ENCODE measurements around the gene MAP1B.
"Not testable (repeated sequence)": the region's sequence is repeated elsewhere in the genome, so short reads cannot be mapped to it uniquely, and the experiment has no call there.

MAP1B gene

DNA sequence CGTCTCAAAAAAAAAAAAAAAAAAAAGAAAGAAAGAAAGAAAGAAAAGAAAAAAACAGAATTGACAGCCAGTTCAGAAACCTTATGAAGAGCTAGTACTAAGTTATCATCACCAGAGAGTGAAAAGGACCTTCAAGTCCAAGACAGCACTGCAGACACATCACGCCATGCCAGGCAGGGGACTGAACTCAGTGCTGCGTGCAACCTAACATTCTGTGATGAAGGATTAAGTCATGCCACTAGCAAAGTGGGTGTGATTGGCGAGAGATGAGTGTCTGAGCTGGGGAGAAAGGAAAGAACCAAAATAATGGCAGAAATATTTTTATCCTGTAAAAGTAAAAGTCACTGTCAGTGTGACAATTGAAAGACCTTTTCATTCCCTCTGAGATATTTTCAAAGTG is 54.7 kb downstream of the MAP1B start:
- no peak for DNase-seq (ENCODE audit: low spot score)

DNA sequence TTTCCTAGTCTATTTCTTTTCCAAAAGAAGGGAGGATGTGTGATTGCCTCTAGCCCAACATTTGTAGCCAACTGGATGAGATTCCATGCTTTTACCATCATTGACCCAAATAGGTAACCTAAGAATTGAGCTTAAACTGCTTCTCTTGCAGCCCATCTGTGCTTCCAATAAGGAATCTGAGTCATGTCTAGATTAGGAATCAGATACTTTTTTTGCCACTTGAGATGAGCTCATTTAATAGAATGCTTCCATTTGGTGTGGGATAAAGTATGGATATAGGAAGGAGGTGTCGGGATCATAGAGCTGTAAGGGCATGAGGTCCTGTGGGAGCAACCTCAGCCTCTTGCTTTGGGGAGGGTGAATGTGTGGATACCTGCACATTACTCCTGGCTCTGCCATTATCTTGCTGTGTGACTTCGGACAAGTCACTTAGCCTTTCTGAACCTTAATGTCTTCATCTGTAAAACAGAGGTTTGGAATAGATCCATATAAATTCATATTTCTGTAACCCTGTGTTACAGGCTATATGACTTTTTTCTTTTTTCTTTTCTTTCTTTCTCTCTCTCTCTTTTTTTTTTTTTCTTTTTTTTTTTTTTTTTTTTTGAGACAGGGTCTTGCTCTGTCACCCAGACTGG is 56.2 kb downstream of the MAP1B start:
- DNase-seq (ENCODE audit: low spot score), result no peak

DNA sequence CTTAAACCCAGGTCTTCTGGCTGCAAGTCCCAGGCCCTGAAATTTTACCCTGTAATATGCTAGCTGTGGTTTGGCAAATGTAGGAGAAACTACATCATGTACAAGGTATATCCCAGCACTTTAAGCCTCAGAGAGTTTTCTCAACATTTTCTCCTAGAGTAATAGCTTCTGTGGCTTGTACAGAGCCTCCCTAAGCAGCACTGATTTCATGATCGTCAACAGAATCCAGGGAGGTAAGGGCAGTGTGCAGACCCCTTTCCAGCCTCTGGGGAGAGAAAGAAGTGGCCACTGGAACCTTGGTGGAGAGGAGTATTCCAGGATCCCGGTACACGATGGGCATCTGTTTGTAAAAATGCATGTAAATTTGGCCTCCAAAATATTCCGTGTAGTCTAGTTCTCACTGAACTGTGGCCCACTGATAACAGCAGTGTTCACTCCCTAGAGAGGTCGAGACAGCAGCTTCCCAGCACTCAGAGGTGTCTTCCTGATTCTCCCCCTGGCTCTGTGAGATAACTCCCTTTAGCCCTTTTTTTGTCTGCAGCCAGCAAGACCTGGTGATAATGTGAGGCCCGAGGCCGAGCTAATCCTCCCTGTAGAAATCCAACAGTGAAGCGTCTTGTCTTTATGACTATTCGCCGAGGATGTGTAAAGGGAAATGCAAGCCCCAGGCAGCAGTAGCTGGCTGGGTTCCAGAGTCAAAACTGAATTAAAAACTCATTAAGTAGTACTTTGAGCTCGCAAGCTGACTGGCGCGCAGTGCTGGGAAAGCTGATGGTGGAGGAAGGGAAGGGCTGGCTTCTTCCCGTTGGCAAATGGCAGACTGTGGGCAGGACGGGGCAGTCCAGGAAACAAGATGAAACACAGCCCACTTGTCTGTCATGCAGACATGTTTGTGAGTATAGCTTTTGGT is 59.0 kb downstream of the MAP1B start:
- no peak for DNase-seq (ENCODE audit: low spot score)

DNA sequence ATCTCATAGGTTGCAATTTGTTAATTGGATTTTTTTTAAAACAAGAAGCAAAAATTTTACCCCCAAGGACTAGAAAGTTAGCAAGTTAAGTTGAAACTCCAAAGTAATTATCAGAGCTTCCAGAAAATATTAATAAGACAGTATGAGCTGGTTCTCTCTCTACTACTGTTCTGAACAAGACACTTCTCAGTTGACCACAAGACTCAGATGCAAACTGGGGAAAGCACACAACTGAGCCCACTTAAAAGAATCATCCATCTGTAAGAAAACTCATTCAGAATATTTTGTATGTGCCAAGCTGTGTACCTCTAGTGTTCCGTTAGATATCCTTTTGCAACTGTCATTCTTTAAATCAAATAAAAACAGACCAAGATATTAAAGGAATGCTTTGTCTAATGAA is 60.0 kb downstream of the MAP1B start:
- DNase-seq (ENCODE audit: low spot score), result no peak

DNA sequence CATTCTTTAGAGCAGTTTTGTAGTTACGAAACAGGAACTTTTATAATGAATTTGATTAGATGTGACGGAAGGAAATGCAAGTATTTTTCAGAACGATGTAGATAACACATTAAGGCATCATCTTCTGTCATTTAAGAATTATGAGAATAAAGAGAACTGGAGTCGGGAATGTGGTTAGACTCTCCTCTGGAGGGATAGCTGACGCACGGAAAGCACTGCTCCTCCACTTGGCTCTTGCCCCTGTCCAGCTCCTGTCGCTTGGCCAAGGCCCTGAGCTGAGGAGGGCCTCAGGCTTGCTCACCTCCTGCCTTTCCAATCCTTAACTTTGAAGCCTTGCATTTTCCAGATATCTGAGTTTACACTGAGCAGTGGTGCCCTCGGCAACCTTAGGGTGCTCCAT is 60.5 kb downstream of the MAP1B start:
- no peak for DNase-seq (ENCODE audit: low spot score)

DNA sequence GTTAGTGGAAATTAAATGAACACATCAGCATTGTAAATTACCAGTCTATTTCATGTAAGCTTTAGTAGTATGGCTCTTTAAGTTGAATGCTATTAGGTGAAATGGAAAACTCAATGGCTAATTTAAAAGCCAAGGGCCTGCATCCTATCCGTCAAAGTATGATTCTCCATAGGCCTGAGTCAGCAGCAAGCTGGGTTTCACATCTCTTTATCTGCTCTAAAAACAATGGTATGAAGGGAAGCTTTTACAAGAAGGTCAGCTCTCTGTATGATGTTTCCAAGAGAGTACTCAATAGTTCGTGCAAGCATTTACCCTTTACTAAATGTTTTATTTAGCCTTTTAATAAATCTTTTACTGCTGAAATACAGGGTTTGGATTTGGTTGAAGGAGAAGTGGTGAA is 62.8 kb downstream of the MAP1B start:
- no peak for DNase-seq (ENCODE audit: low spot score)

DNA sequence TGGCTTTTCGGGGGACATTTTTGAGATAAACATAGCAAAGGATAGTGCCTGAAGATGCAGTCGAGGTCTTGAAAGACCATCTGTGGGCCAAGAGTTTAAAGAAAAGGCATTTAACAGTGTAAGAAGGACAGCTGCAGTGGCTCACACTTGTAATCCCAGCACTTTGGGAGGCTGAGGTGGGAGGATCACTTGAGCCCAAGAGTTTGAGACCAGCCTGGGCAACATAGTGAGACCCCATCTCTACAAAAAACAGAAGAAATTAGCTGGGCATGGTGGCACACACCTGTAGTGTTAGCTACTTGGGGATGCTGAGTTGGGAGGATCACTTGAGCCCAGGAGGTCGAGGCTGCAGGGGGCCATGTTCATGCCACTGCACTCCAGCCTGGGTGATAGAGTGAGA is 63.9 kb downstream of the MAP1B start:
- not testable (repeated sequence) for DNase-seq (ENCODE audit: low spot score)

DNA sequence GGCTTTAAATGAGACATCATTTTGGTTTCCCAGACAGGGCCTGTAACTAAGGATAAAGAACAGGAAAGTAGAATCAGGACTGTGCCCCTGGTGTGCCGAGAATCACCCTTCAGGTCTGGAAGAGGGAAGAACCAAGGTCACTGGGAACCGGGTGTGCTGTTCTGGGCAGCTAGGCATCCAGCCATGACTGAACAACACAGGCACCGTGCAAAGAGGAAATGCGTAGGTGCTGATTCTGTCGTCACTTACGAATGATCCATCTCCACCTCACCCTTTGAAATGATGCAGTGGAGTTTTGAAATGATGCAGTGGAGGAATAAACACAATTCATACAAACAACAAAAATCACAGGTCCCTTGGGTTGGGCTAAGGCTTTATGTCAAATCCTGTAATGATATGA is 64.4 kb downstream of the MAP1B start:
- DNase-seq (ENCODE audit: low spot score), result peak; percentile 6

DNA sequence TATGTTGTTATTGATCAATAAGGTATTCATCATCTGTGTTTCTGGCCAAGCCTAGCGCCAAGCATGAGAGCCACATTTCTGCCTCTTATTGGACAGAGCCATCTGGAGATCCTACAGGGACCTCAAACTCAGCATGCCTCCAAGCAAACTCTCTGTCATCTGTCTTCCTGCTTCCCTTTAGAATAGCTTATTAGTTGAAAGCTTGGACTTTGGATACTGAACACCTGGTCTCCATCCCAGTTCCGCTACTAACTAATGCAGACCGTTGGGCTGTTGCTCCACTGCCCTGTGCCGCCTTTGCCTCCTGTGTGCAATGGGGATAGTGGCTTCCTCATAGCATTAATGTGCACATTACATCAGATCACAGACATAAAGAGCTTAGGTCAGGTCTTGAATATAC is 65.5 kb downstream of the MAP1B start:
- DNase-seq (ENCODE audit: low spot score), result no peak

DNA sequence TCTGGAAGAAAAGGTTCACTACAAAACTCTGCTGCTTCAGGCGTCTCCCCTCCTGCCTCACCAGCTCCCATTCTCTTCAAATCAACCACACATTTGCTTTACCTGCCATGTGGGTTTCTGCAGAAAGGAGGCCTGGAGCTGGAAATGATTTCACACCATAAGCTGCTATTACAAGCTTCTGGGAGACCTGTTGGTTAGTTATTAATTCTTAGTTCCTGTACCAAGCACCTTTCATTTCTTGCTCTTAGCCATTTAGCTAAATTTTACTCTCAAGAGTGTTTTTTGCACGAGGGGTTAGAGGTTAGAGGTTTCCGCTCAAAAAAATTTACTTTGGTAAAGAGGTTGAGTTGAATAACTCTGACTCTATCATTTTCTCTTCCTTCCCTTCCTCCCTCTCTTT is 70.3 kb downstream of the MAP1B start:
- no peak for DNase-seq (ENCODE audit: low spot score)

DNA sequence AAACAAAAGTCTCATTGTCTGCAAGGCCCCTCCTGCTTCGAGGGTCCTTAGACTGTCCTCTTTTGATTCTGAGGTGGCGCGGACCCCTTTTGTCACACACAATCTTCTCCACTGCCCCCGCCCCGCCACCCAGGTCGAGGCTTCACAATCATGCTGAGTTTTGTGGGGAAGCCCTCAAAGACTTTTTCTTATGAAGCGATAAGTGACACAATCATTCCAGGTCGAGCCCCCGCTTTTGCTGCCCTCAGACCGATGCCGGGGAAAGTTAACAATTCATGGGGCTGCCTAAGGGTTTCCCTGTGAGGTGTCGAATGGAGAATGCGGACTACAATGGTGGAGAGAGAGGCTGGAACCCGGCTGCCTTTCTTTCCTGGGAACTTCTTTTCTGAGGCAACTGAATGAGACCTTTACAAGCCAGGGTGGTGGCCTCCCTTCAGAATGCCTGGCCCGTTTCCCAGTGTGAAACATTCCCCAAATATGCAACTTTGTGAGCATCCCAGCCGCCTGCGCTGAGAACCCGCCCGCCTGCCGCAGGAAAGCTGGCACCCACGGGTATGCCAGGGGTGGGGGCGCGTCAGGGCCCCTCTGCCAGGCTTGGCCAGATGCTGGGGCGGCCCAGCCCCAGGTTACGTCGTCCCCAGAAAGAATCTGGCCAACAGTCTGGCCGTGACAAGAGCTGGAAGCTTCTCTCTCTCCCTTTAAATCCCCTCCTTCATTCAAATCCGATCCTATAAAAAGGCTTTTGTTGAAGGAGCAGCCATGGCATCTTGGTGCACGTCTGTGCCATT is 71.9 kb downstream of the MAP1B start:
- no peak for DNase-seq (ENCODE audit: low spot score)

DNA sequence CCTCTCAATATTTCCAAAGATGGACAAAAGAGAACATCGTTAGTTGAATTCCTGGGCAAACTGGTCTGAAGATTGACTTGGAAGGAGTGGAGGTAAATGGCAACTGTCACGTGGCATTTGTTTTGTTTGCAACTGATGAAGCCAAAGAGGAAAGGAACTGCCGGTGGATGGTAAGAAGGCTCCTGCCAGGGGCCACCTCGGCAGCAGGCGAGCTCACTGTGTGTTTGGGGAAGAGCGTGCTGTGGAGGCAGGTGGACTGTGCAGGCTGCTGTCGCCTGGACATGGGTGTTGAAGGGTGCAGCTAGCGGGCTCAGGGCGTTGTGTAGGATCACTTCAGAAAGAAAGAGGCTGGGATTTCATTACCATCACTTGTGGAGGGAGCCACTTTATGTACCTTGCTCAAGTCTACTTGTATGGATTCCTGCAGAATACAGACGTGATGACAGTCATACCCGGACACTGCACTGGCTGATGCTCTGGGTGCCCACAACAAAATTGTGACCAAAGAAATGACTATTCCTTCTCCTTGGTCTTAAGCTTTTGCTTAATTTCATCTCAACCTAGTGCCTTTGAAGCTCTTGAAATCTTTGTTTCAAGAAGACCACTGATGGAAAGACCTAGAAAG is 72.7 kb downstream of the MAP1B start:
- DNase-seq (ENCODE audit: low spot score), result no peak

DNA sequence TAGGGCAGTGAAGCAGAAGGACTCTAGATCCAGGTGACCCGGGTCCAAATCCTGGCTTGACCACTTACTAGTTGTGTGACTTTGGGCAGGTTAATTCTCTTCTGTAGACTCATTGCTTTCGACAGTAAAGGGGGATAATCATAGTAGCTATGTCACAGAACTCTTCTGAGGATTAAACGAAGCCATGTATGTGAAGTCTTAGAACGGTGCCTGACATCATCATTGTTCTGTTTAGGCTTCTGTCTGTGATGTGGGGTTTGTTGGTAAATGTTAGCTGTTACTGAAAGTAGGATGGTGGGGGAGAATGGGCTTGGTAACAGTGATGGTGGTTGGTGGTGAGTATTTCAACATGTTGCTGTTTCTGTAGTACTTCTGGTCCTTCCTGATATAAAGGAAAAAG is 73.7 kb downstream of the MAP1B start:
- DNase-seq (ENCODE audit: low spot score), result no peak

DNA sequence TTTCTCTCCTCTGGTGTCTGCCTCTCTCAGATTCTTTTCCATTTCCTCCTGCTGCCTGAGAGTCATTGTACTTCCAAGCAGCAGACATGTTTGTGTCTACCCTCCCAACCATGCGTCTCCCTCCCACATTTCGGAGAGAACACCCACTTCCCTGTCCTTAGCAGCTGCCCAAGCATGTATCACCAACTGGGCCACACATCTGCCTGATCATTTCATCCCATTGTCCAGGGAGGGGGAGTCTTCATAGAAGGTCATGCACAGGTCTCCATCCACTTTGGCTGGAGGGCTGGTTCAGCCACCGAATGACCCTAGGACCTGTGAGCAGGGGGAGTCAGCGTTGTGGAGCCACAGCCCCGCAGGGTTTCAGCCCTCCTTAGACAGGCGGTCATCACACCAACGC is 75.4 kb downstream of the MAP1B start:
- DNase-seq (ENCODE audit: low spot score), result no peak

DNA sequence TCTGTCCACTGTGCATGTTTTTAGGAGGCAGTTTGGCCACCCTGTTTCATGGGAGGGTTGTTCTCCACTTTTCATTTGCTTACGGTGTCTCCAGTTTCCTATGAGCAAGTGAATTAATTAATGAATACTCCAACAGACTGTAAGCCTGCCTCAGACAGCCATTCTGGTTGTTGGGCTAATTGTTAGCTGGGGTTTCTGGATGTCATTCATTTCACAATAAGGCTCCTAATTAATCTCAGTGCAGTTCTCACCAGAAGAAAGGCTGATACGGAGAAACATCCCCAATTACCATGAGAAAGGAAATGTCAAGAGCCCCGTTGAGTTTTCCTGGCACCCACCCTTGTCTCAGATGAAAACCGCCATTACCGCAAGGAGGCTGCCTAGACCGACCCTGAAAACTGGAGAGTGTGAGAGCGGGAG is 75.8 kb downstream of the MAP1B start:
- DNase-seq (ENCODE audit: low spot score), result no peak

DNA sequence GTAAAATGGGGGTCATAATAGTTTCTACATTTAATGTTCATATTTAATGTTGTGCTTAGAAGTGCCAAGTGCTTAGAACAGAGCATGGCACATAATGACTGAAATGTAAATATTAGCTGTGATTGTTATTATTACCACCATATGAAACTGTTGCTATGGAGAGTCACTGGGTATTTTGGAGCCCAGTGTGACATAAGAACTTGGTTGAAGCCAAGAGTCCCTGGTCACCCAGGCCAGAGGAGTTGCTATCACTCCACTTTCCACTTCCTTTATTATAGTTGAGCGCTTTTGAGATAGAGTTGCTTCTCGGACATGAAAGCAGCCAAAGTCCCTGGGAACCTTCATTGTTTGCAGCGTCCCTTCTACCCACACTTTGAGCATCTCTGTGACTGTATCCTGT is 77.1 kb downstream of the MAP1B start:
- DNase-seq (ENCODE audit: low spot score), result no peak

DNA sequence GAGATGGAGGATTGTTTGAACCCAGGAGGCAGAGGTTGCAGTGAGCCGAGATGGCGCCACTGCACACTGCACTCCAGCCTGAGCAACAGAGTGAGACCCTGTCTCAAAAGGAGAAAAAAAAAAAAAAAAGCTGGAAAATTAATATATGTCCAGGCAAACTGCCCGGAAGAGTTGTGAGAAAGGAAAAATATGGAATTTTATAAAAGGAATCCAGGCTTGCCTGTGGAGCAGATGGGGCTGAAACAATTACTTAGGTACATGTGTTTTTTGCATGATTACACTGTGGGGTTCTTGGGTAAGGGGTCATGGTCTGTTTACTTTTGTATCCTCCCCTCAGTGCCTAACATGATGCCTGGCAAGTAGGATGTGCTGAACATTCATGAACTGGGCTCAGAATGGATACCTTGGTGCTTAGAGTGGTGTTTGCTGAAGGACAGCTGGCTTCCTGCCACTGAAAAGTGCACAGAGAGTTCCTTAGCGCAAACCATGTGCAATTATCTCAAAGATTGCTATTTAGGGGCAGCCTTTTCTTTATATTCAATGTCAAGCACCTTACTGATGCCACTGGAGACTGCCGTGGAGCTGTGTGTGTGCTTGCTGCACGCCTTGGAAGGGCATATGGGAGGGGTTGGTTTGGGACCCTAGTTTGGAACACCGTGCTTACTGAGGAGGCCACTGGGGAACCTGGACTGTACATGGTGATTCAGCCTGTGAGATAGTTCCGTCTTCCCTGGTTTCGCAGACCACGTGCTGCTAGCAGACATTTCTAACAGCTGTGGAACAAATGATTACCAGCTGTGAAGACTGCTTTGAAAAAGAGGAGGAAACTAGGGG is 78.4 kb downstream of the MAP1B start:
- DNase-seq (ENCODE audit: low spot score), result no peak

DNA sequence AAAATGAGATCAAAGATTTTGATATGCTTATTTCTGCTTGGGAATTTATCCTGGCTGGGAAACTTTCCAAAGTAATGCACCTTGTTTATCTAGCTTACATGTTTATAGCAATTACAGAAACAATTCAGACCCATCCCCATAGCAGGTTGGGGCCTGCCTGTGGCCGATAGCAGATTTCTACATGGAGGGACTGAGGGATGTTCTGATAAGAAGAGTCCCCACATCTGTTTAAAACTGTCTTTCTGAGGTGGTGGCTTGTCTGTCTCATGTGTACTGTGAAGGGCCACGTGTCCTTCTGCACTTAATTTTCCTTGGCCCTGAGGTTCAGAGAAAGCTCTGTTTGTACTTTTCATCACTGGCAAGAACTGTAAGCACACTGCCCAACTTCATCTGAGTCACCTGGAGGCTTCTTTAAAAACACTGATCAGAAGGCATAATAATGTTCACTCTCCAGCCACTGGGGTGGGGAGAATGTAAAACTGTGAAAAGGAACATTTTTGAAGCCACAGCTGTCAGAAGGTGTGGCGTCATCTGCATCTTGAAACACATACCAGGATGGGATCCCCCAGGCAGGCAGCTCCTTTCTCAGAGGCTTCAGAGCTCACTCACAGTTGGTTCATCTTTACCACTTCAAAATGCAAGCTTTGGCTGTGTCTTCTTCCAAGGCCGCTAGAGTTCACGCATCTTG is 80.3 kb downstream of the MAP1B start:
- no peak for DNase-seq (ENCODE audit: low spot score)

DNA sequence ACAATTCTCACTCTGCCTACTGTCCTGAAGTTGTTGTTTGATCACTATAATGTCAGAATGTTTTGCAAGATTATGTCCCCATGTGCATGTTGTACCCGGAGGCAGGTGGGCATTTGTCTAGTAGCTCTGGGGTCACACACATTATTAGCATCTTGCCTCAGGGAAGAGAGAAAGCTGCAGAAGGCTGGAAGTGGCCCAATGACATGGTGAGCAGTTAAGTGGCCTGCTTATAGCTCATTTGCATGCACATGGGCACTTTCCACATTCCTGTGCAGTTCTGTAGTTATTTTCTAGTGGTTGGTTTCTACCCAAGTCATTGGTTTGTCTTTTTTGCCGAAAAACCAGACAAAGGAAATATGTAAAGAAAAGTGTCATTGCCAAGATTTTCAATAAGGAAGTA is 80.9 kb downstream of the MAP1B start:
- no peak for DNase-seq (ENCODE audit: low spot score)

DNA sequence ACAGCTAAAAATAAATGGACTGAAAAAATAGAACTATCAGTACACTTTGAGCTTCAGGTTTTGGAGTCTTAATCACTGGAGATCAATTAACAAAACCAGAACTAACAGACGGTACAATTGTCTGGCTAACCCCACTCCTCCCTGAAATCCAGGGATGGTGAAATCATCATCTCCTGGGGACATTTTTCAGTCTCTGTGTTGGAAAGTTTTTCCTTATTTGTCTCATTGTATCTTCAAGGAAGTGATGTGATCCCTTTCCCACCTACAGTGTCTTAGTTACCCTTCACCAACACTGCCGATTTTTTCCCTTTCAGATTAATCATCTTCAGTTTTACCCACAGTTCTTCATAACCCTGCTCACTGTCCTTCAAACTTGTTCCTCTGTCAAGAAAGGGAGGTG is 81.9 kb downstream of the MAP1B start:
- no peak for DNase-seq (ENCODE audit: low spot score)

DNA sequence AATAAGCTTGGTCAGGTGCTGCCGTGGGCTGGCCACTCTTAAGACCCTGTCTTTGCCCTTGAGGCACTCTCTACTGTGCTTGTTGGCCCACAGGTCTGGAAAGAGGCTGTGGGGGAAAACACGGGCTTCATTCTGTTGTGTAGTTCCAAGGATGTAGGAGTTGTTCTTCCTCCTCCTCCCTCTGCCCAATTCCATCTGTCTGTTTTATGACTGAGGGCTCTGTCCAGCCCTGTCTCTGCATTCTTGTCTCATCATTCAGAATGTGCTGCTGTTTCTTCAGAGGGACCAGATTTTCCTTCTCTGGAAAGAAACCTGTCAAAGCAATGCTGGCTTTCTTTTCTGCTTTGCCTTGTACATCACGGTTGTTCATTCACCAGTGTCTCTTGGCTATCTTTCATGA is 84.1 kb downstream of the MAP1B start:
- DNase-seq (ENCODE audit: low spot score), result no peak
